ENCODE results near the gene FBLIM1.

The FBLIM1 gene

GRCh38 chr1:15719381-15720120, 39.0 kb upstream of the FBLIM1 start:
- ChIA-PET CTCF (interaction anchor here (1.4 kb wide), 1 partner anchor 14 kb away, joined by 3 read pairs; no protein-coding TSS in a partner anchor), POLR2A (no interaction called here)
- TF ChIP-seq CTCF (IDR thresholded peaks at IDR 0.05; ENCODE audit: control extremely low read depth, extremely low read depth, low read depth, missing control alignments), result no peak
- no peak for DNase-seq (ENCODE audit: extremely low spot score)

GRCh38 chr1:15720861-15721260, 37.7 kb upstream of the FBLIM1 start:
- ChIA-PET POLR2A (no interaction called here), CTCF (interaction anchor here (1.5 kb wide), 1 partner anchor 56 kb away, joined by 3 read pairs; no protein-coding TSS in a partner anchor)
- no peak for DNase-seq (ENCODE audit: extremely low spot score)
- no peak for TF ChIP-seq CTCF (IDR thresholded peaks at IDR 0.05; ENCODE audit: control extremely low read depth, extremely low read depth, low read depth, missing control alignments)

GRCh38 chr1:15722411-15722810, 36.2 kb upstream of the FBLIM1 start:
- DNase-seq (ENCODE audit: extremely low spot score), result no peak
- TF ChIP-seq CTCF (IDR thresholded peaks at IDR 0.05; ENCODE audit: control extremely low read depth, extremely low read depth, low read depth, missing control alignments), result no peak
- POLR2A ChIA-PET, result no interaction called here
- CTCF ChIA-PET, result no interaction called here

GRCh38 chr1:15722836-15723532, 35.6 kb upstream of the FBLIM1 start:
- no peak for DNase-seq (ENCODE audit: extremely low spot score)
- CTCF ChIA-PET, result no interaction called here
- no peak for TF ChIP-seq CTCF (IDR thresholded peaks at IDR 0.05; ENCODE audit: control extremely low read depth, extremely low read depth, low read depth, missing control alignments)
- POLR2A ChIA-PET, result no interaction called here

- no peak for TF ChIP-seq CTCF (IDR thresholded peaks at IDR 0.05; ENCODE audit: control extremely low read depth, extremely low read depth, low read depth, missing control alignments)
- CTCF ChIA-PET, result no interaction called here
- POLR2A ChIA-PET, result no interaction called here
- DNase-seq (ENCODE audit: extremely low spot score), result no peak
Observed at GRCh38 chr1:15723631-15724246, 34.9 kb upstream of the FBLIM1 start.

- TF ChIP-seq CTCF (IDR thresholded peaks at IDR 0.05; ENCODE audit: control extremely low read depth, extremely low read depth, low read depth, missing control alignments), result no peak
- no peak for DNase-seq (ENCODE audit: extremely low spot score)
- ChIA-PET CTCF (interaction anchor here (1.5 kb wide), 1 partner anchor 8 kb away, joined by 3 read pairs; no protein-coding TSS in a partner anchor), POLR2A (no interaction called here)
Observed at GRCh38 chr1:15724949-15725880, 33.4 kb upstream of the FBLIM1 start.
